Subcutaneous adipose tissue (tissue), 4 donors: ENCODE measurements around the gene LYPD3. TPM values are rescaled to one million over a fixed set of nuclear protein-coding genes. Genes with fewer than 3 reads are reported as not detected.

ENCODE experiments used
- CTCF ChIP-seq: fragments of 450-650 bp; IDR thresholded peaks from one replicate; pipeline ENCODE4 v1.5.1; 2016; ENCODE audit warnings: low read depth, mild to moderate bottlenecking, control low read depth, antibody characterized with exemption, moderate library complexity
- total RNA-seq, 4 donors: library from RNA; depleted of rRNA; stranded (reverse); fragments of >200 nt; gene quantifications; one replicate each; pipeline ENCODE4 v1.1.0, GENCODE V29; 2016

Gene LYPD3
- total RNA-seq, 4 donors from 2014 or later: 0.34 TPM; not detected in 3

GRCh38 chr19:43476606-43477005 is 11.2 kb upstream of the LYPD3 start:
- TF ChIP-seq CTCF: no peak

- no peak for TF ChIP-seq CTCF
Observed at GRCh38 chr19:43474986-43475705, 9.7 kb upstream of the LYPD3 start.

- no peak for TF ChIP-seq CTCF
Observed at GRCh38 chr19:43474487-43474886, 9.1 kb upstream of the LYPD3 start.

GRCh38 chr19:43471091-43471490 is 5.7 kb upstream of the LYPD3 start:
- no peak for TF ChIP-seq CTCF

GRCh38 chr19:43470288-43470687 is 4.9 kb upstream of the LYPD3 start:
- no peak for TF ChIP-seq CTCF

GRCh38 chr19:43469160-43469480 is 3.7 kb upstream of the LYPD3 start:
- no peak for TF ChIP-seq CTCF

GRCh38 chr19:43468354-43469159 is 3.1 kb upstream of the LYPD3 start:
- TF ChIP-seq CTCF: no peak
